ENCODE data around the gene PPP1R1C. TPM values are rescaled to one million over a fixed set of nuclear protein-coding genes. Genes with fewer than 3 reads are reported as not detected.

PPP1R1C gene
- polyA plus RNA-seq, 1 experiment: 0.41 TPM

DNA sequence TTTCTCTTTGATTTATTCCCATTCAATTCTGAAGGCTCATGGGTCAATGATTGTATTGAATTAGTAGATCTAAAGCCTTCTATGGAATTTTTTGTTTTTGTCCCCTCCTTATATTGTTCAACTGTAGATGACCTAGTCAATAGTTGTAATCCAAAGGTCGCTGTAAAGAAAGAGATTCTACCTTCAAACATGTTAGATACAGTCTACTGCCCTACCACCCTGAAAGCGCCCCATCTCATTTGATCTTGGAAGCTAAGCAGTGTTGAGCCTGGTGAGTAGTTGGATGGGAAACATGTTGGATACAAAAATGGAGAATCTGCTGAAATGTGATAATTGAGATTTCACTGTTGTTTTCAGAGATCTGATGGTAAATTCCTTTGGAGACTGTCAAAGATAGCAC is 63.0 kb downstream of the PPP1R1C start:
- TF ChIP-seq, protein P1, sequence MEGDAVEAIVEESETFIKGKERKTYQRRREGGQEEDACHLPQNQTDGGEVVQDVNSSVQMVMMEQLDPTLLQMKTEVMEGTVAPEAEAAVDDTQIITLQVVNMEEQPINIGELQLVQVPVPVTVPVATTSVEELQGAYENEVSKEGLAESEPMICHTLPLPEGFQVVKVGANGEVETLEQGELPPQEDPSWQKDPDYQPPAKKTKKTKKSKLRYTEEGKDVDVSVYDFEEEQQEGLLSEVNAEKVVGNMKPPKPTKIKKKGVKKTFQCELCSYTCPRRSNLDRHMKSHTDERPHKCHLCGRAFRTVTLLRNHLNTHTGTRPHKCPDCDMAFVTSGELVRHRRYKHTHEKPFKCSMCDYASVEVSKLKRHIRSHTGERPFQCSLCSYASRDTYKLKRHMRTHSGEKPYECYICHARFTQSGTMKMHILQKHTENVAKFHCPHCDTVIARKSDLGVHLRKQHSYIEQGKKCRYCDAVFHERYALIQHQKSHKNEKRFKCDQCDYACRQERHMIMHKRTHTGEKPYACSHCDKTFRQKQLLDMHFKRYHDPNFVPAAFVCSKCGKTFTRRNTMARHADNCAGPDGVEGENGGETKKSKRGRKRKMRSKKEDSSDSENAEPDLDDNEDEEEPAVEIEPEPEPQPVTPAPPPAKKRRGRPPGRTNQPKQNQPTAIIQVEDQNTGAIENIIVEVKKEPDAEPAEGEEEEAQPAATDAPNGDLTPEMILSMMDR (IDR thresholded peaks at IDR 0.05; ENCODE audit: low read depth, low read length): no peak
- Histone ChIP-seq H3K27me3 (ENCODE audit: control insufficient read depth, insufficient read depth, low read length) (no peaks in the 10 kb centered on the region), H3K4me3 (ENCODE audit: low read depth, low read length) (no peak overlapping the region), H3K27ac (ENCODE audit: low read depth, low read length) (no peak overlapping the region), H3K9me3 (ENCODE audit: control insufficient read depth, insufficient read depth, low read length) (no peaks in the 10 kb centered on the region)
- CTCF ChIA-PET: no interaction called here
- POLR2A ChIA-PET: no interaction called here
- no peak for DNase-seq (ENCODE audit: low read depth, low spot score)

DNA sequence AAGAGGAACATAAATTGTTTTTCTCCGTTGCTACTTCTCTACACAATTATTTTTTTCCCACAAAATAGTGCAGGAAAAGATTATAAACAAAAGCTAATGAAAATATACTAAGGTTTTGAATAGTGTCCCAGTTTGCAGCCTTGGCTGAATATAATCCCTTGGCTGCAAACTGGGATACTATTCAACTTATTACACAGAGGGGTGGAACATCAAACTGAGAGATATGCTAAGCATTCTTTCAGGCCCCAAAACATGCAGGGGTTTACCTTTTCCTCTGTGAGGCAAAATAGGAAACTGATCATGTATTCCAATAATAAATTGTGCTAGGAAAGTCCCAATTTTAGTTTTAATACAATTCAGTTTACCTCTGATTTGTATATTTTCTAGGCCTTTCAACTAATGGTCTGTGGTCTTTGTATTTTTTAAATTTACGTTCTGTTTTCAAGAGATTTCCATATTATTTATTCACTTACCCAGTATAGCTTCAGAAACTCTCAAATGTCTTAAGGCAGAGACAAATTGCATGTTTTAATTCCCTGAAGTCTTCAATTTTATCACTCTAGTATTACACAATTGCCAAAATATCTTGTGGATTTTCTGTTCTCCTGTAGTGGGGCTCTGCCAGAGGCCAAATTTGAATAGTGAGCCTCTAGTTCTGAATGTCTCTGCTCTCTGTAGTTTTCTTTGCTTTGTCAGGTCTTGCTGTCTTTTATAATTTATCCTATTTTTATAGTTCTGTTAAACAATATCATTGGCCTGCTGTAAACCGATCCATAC is 63.9 kb downstream of the PPP1R1C start:
- no peak overlapping the region for H3K27ac ChIP-seq (ENCODE audit: low read depth, low read length)
- H3K27me3 ChIP-seq (ENCODE audit: control insufficient read depth, insufficient read depth, low read length): no peaks in the 10 kb centered on the region
- no peak for DNase-seq (ENCODE audit: low read depth, low spot score)
- ChIA-PET CTCF (no interaction called here), POLR2A (interaction anchor here (0.7 kb wide), 1 partner anchor 31 kb away, joined by 5 read pairs; no protein-coding TSS in a partner anchor)
- TF ChIP-seq, protein P1 (IDR thresholded peaks at IDR 0.05; ENCODE audit: low read depth, low read length): no peak
- H3K9me3 ChIP-seq (ENCODE audit: control insufficient read depth, insufficient read depth, low read length): no peaks in the 10 kb centered on the region
- H3K4me3 ChIP-seq (ENCODE audit: low read depth, low read length): no peak overlapping the region

DNA sequence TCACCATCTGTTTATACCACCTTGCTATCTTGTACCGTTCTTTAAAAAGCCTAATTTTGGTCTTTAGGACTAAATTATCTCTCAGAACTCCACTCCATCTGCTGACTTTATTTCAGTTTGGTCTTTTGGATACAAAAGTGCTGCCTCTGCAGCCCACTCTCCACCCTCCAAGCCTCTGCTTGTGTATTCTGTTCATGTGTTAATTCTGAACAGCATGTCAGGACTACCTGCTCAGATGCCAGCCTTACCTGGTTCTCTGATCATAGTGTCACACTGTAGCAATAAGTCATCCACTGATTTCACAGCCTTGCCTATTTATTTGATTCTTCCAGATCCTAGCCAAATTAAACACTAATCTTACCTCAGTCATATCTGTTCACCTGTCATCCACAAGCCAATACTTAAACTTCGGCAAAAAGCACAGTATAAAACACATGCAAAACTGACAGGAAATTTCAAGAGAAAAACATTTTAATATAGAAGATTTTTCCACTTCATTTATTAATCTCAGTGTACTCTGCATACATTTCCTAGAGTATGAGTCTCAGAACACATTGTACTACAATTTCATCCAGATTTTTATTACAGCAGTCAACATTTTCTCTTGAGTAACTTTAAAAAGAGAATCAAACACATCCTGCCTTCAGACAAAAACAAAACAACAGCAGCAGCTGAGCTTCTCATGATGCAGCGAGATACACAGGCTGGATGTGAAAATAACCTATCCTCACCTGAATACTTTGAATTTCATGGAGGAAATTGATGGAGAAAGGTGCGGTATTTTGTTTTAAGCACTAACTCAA is 64.9 kb downstream of the PPP1R1C start:
- H3K27ac ChIP-seq (ENCODE audit: low read depth, low read length): no peak overlapping the region
- no peak overlapping the region for H3K4me3 ChIP-seq (ENCODE audit: low read depth, low read length)
- no peaks in the 10 kb centered on the region for H3K27me3 ChIP-seq (ENCODE audit: control insufficient read depth, insufficient read depth, low read length)
- no peaks in the 10 kb centered on the region for H3K9me3 ChIP-seq (ENCODE audit: control insufficient read depth, insufficient read depth, low read length)
- CTCF ChIA-PET: no interaction called here
- POLR2A ChIA-PET: no interaction called here
- TF ChIP-seq, protein P1 (IDR thresholded peaks at IDR 0.05; ENCODE audit: low read depth, low read length): no peak
- DNase-seq (ENCODE audit: low read depth, low spot score): no peak

DNA sequence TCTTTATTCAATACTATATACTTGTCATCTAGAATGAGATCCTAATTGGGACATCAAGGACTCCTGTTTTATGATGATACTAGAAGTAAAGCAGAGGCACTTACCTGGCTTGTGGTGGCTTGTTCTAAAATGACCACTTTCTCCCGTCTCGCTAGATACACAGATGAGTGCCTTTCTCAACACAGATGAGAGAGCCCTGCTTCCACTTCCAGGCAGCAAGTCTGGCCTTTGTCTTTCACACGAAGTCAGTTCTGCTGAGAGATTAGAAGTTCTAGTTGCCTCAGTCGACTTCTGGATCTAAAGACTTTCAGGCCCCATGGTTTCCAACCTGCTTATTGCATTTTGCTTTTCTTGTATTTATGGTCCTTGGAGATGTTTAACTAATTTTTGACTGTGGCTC is 70.3 kb downstream of the PPP1R1C start:
- Histone ChIP-seq H3K27ac (ENCODE audit: low read depth, low read length) (no peak overlapping the region), H3K9me3 (ENCODE audit: control insufficient read depth, insufficient read depth, low read length) (no peaks in the 10 kb centered on the region), H3K27me3 (ENCODE audit: control insufficient read depth, insufficient read depth, low read length) (no peaks in the 10 kb centered on the region), H3K4me3 (ENCODE audit: low read depth, low read length) (no peak overlapping the region)
- CTCF ChIA-PET: no interaction called here
- no peak for DNase-seq (ENCODE audit: low read depth, low spot score)
- TF ChIP-seq, protein P1 (IDR thresholded peaks at IDR 0.05; ENCODE audit: low read depth, low read length): no peak
- POLR2A ChIA-PET: no interaction called here

DNA sequence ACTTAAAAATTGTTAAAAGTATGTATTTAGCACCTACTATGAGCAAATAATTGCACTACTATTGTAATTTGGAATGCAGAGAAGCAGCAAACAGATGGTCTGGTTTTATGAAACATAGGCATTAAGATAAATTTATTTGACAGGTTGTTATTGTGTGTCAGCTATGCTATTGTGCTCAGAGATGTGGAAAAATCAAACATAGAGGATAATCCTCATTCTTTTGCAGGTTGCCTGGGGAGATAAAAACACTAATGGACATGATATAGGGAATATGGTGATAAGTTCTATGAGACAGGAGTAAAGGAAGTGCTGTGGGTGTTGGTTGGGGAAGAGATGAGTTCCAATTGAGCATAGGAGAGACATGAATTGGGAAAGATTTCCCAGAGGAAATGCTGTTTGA is 71.3 kb downstream of the PPP1R1C start:
- no peak overlapping the region for H3K4me3 ChIP-seq (ENCODE audit: low read depth, low read length)
- ChIA-PET CTCF (interaction anchor here (0.6 to 0.7 kb wide), 2 partner anchors 8 to 103 kb away, joined by 3 read pairs; no protein-coding TSS in a partner anchor), POLR2A (no interaction called here)
- DNase-seq (ENCODE audit: low read depth, low spot score): no peak
- no peaks in the 10 kb centered on the region for H3K9me3 ChIP-seq (ENCODE audit: control insufficient read depth, insufficient read depth, low read length)
- TF ChIP-seq, protein P1 (IDR thresholded peaks at IDR 0.05; ENCODE audit: low read depth, low read length): no peak
- H3K27ac ChIP-seq (ENCODE audit: low read depth, low read length): no peak overlapping the region
- no peaks in the 10 kb centered on the region for H3K27me3 ChIP-seq (ENCODE audit: control insufficient read depth, insufficient read depth, low read length)

All from AG04450 (cell line).